ENCODE data around the gene LTC4S.

Gene LTC4S

DNA sequence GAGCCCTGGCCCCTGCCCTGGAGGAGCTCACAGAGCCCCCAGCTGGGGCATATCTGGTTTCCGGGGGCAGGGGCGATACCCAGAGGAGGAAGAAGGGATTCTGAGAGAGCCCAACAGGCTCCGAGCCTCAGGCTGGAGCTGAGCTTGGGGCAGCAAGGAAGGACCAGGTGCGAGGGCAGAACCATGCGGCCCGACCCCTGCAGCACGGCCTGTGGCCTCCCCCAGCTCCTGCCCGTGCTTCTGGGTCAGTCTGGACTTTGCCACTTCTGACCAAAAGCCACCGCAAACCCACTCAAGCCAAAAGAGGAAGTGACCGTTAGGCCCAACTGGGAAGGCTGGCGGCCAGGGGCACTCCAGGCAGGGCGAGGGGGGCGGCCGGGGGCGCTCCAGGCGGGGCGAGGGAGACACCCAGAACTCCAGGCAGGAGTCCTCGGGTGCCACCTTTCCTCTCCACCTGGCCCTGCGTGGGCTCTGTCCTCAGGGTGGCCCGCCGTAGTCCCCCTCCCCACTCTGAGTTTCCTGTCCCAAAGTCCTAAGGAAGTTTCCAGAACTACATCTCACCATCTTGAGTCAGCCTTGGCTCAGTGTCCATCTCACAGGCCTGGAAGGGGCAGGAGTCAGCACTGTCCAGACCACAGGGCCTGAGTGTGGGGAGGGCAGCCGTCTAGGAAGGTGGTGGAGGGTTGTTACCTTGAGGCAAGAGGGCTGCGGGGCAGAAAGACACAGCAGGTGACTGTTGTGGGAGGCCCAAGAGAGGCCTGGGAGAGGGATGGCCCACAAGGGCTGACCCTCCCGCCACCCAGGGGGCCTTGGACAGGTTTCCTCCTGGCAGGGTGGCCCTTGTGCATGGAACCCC lies 946 bp upstream of the LTC4S start:
- DNase-seq (ENCODE audit: low read depth, low spot score): no peak
- no peak overlapping the region for H3K4me3 ChIP-seq (ENCODE audit: low read length)

DNA sequence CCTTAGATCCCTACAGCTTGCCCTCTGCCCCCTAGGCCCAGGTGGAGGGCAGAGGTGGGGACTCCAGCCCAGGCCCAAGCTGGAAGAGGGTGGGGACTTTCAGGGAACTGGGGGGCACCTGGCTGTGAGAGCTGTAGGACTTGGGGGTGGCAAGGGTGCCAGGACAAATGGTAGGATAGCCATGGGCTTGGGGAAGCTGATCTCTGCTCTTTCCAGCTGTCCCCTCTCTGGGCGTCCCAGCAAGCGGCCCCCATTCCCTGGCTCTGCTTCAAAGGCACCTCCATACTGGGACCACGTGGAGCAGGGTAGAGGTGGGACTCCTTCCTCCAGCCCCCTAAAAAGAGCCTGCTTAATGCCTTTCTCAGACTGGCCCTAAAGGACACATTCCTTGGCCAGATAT lies 385 bp downstream of the LTC4S start:
- no peak overlapping the region for H3K4me3 ChIP-seq (ENCODE audit: low read length)
- DNase-seq (ENCODE audit: low read depth, low spot score): no peak

DNA sequence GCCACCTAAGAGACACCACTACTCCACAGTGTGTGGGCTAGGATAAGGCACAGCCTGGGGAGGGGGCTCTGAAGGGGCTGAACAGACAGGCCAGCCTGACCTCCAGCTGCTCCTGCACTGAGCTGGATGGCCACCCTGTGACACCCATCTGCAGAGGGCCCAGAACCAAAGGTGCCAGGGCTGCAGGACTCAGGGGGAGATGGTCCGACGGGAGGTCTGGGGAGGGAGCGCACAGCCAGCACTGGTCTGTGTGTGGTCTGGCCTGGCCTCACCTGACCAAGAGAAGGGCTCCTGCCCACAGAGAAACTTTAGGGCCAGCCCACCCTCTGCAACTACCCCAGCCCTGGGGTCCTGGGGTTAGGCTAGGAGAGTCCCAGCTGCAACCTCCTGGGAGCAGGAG lies 789 bp downstream of the LTC4S start:
- no peak overlapping the region for H3K4me3 ChIP-seq (ENCODE audit: low read length)
- no peak for DNase-seq (ENCODE audit: low read depth, low spot score)

DNA sequence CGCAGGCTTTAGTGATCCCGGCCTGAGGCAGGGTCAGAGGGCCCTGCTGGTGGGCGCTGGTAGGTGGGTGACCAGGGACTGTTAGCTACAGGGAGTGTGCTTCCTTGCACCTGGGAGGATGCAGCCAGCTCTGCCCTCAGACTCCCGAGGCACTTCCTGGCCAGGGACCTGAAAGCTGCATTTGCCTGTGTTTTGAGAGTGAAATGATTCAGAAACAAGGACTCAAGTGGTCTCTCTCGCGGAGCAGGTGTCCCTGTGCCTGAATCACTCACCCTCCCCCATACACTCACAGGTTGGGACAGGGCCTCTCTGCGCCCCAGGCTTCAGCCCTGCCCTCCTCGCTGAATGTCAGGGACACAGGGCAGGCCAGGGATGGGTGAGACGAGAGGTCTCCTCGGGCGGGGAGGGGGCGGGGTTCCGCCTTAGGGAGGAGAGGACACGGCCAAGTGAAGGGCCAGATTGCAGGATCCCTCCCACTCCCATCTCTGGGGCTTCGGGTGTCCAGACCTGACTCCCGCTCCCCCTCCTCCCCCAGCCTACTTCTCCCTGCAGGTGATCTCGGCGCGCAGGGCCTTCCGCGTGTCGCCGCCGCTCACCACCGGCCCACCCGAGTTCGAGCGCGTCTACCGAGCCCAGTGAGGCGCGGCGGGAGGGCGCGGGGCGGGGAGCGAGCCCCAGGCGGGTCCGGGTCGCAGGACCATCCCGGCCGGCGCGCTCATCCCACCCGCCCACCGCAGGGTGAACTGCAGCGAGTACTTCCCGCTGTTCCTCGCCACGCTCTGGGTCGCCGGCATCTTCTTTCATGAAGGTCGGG lies 1.5 kb downstream of the LTC4S start:
- H3K4me3 ChIP-seq (ENCODE audit: low read length): peak overlapping the region; percentile 9; the same call in 1 of the 2 replicates
- DNase-seq (ENCODE audit: low read depth, low spot score): no peak

DNA sequence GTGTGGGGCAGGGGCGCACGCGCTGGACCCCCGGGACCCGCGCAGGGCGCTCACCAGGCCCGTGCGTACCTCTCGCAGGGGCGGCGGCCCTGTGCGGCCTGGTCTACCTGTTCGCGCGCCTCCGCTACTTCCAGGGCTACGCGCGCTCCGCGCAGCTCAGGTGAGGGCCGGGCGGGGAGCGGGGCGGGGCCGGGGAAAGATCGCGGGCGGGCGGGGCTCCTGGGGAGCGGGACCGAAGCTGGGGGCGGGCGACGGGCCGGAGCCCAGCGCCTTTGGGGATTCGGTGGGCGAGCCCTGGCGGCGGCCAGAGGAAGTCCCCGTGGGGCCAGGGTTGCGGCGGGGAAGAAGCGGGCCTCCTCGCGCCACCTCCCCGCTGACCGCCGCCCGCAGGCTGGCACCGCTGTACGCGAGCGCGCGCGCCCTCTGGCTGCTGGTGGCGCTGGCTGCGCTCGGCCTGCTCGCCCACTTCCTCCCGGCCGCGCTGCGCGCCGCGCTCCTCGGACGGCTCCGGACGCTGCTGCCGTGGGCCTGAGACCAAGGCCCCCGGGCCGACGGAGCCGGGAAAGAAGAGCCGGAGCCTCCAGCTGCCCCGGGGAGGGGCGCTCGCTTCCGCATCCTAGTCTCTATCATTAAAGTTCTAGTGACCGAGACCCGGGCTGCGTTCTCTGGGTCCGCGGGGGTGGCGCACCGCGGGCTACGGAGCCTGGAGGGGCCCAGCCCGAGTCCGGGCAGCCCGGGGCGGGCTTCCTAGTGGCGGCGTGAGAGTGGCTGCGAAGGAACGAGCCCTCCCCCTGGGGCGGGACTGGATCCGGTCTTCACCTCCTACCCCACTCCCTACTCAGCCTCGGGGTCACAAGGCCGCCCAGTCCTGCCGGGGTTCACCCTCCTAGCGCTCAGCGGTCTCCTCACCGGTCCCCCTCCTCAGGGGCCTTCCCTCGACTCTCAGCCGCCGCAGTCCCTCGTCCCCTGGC lies 2.4 kb downstream of the LTC4S start:
- peak overlapping the region; percentile 44 for H3K4me3 ChIP-seq (ENCODE audit: low read length)
- DNase-seq (ENCODE audit: low read depth, low spot score): peak; percentile 19

DNA sequence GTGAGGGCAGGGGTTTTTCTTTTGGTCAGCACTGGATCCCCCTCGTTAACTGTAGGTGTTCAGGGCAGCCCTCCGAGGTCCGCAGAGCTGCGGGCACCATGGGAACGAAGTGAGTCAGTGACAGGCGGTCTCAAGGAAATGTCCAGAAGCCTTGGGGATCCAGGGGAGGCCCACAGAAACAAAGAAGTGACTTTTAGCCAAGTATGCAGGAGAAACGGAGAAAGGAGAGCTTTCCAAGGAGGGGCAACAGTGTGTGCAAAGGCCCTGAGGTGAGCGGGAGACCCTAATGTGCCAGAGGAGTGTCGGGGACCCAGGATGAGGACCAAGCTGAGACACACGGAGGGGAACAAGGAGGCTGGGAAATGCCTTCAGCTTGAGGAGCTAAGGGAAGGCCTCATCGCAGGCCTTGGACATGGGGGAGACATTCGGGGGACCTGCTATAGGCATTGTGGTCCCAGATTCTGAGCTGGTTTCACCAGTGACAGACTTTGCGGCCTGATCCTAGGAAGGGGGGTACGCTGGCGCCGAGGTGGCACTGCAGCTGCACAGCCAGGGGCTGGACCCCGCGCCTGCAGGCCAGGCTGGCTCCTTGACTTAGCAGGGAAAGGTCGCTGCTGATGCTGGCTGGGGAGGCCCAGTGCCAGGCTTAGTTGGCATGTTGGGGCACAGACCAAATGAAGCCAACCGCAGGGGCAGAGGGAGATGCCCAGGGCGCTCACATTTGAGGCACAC lies 3.3 kb downstream of the LTC4S start:
- H3K4me3 ChIP-seq (ENCODE audit: low read length): no peak overlapping the region
- no peak for DNase-seq (ENCODE audit: low read depth, low spot score)

DNA sequence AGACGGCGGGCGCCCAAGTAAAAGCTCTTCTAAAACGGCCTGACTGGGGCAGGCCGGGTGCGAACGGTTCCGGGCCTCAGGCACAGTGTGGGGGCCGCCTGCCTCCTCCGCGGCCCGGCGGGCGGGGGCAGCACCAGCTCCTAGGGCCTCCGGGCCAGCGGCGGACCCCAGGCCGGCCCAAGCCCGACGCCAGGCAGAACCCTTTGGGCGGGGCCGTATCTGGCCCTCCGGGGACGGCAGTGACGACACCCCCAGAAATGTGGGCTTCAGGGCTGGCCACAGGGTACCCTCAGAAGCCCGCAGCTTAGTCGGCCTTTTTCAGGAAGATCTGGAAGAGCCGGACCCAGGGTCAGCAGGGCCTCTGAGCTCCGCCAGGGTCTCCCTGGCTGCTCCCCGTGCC lies 4.0 kb downstream of the LTC4S start:
- H3K4me3 ChIP-seq (ENCODE audit: low read length): no peak overlapping the region
- DNase-seq (ENCODE audit: low read depth, low spot score): no peak

DNA sequence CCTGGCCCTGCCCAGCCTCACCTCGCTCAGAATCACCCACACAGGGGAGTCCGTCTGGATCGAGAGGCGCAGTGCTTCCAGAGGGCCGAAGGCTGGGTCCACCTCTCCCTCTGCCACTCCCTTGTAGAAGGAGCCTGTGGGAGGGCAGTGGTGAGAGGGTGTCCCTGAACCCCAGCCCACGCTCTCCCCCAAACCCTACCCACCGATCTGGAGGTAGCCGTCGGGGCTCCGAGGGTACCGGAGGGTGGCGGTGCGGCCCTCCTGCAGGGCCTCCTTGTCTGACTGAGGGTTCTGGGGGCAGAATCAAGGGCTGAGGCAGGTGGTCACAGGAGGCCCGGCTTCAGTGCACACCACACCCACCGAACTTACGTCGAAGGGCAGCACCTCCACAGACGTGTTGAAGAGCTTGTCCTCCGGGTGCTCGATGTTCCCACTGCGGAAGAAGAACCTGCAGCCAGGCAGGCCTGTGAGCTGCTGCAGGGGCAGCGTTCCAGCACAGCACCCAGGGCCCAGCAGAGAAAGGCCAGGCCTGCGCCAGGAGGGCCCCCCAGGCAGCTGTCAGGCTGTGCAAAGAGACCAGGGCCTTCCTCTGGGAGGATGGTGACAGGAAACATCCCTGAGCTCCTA lies 4.5 kb downstream of the LTC4S start:
- no peak for DNase-seq (ENCODE audit: low read depth, low spot score)
- H3K4me3 ChIP-seq (ENCODE audit: low read length): no peak overlapping the region

DNA sequence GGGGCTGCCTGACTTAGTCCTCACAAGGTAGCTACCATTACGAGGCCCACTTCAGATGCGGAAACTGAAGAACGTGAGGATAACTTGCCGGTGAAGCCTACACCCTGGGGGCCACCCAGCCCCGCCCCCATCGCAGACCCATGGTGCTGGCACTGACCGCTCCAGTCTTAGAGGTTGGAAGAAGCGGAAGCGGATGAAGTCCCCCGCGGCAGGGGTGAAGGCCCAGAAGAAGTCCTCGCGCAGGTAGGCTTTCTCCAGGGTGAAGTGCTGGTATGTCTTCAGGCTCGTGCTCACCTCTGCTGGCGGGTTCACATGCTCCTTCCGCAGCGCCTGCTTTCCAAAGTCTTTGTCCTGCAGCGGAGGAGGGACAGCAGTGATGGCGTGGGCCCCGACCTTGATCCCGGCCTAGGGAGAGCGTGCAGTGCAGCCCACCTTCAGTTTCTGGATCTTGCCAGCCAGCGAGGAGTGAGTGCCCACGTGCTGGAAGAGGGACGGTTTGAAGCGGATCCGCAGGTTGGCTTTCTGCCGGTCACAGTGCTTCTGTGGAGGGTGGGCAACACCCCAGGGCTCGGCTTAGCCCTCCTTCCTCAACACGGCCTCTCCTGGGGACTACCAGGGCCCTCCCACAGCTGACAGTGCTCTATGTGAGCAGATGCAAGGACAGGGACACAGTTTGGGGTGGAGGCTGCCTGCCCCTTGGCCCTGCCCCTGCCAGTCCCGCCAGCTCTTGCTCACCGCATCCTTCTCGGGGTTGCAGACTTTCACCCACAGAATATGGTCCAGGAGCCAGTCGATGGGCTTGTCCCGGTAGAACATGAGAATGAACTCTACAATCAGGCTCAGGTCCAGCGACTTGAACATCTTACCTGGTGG lies 5.2 kb downstream of the LTC4S start:
- DNase-seq (ENCODE audit: low read depth, low spot score): no peak
- no peak overlapping the region for H3K4me3 ChIP-seq (ENCODE audit: low read length)

DNA sequence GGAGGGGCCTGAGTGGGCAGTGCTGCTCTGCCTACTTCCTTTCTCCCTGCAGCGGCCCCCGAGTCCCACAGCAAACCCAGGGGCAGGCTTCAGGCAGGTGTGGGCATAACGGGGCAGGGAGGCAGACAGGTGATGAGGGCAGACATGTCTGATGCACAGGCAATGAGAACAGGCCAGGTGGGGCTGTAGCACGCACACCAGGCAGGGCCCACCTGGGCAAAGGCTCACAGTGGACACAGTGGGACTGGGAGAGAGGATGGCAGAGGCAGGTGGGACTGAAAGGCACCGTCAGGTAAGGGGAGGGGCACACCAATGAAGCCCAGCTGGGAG lies 5.8 kb downstream of the LTC4S start:
- no peak overlapping the region for H3K4me3 ChIP-seq (ENCODE audit: low read length)
- no peak for DNase-seq (ENCODE audit: low read depth, low spot score)

DNA sequence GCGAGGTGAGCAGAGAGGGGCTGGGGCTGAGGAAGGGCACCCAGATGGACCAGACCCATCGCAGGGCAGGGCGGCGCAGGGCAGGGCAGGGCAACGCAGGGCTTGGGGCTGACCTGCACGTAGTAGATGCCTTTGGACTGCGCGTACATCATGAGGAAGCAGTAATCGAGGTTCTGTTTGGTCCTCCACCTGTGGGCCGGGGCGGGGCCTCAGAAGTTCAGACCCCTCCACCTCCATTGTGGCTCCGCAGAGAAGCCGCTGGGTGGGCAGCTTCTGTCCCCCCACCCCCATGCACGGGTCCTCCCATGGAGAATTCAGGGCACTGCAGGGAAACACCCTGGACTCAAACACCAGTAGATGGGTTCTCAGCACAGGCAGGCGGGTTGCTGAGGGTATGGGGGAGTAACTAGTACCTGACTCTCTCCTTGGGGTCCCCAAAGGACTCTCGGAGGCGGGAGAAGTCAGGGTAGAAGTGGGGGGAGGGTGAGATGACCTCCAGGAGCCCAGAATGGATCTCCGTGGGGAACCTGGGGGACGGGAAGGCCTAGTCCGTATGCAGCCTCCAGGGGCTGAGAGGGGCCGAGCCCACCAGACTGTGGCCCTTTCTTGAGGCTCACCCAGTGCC lies 6.4 kb downstream of the LTC4S start:
- DNase-seq (ENCODE audit: low read depth, low spot score): no peak
- no peak overlapping the region for H3K4me3 ChIP-seq (ENCODE audit: low read length)

DNA sequence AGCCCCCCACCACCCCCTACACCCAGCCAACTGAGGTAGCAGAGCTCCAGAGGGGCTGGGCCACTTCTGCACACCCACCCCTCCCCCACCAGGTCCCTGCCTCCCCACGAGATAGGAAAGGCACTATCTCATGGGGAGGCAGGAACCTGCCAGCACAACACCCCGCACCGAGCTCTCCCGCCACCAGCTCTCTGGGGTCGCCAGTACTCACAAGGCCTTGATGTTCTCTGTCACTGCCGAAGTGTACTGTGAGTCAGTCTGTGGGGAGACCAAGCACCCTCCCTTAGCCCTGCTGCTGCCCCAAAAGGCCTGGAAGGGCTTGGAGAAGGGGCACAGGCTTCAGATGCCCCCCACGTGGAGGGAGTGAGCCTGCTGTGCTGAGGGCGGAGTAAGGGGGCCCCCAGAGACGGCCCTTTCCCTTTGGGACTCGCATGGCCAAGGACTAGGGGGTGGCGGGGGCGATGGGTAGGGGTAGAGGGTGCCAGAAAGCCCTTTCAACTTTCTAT lies 7.0 kb downstream of the LTC4S start:
- H3K4me3 ChIP-seq (ENCODE audit: low read length): no peak overlapping the region
- no peak for DNase-seq (ENCODE audit: low read depth, low spot score)

DNA sequence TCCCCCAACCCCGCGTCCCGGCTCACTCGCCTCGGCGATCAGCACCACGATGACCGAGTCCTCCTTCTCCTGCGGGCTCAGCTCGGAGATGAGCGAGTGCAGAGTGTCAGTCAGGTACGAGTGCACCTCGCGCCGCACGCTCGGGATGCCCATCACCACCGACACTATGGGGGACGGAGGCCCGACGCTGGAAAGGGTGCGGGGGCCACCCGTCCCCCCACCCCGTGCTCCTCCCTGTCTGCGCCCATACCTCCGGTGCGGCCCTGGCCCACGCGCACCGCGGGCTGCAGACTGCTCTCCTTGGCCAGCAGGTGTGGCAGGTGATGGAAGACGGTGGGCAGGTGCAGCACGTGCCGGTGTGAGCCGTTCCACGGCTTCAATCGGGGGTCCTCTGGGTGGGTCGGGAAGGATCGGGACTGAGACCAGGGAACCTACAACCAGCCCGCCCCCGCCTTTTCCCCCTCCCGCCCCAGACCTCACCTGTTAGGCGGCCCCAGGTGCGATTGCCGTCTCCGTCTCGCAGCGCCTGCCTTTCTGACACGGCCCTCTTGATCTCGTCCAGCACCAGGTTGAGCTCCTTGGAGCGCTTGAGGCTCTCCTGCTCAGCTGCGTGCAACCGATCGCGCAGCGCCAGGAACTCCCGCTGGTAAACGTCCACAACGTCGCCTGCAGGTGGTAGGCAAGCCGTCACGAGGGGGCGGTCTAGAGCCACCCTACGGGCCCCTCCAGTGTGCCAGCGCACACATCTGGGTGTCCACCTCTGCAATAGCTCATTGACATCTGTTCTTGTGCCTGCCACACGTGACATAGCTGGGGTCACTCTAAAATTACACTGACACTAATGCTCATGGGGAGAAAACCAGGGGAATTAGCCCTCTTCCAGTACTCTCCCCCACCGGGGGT lies 7.8 kb downstream of the LTC4S start:
- no peak overlapping the region for H3K4me3 ChIP-seq (ENCODE audit: low read length)
- DNase-seq (ENCODE audit: low read depth, low spot score): peak; percentile 49

DNA sequence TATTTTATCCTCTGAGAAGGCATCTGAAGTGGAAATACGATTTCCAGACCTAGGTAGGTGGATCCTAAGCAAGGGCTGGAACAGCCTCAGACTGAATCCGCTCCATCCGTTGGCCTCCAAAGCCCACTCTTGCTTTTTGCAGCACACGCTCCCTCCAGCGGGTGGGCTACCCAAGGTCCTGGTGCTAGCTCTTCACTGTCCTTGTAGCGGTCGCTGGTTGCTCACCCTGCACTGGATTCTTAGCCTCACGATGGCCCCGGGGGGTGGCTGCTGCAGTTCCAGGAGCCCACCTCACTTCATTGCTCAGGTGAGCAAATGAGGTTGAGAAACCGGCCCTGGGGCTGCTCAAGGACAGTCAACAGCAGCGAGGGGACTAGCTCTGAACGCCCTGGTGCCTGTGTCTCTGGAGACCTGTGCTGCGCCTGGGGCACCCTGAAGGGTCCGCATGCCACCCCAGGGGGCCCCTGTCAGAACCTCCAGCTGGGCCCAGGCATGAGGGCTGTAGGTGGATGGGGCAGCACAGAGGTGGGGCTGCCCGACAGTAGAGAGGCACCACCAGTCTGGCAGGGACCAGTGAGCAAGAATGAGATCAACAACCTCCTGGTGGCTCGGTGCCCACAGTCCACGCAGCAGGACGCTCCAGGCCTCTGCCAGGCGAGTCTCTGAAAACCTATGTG lies 8.6 kb downstream of the LTC4S start:
- no peak overlapping the region for H3K4me3 ChIP-seq (ENCODE audit: low read length)
- DNase-seq (ENCODE audit: low read depth, low spot score): no peak

DNA sequence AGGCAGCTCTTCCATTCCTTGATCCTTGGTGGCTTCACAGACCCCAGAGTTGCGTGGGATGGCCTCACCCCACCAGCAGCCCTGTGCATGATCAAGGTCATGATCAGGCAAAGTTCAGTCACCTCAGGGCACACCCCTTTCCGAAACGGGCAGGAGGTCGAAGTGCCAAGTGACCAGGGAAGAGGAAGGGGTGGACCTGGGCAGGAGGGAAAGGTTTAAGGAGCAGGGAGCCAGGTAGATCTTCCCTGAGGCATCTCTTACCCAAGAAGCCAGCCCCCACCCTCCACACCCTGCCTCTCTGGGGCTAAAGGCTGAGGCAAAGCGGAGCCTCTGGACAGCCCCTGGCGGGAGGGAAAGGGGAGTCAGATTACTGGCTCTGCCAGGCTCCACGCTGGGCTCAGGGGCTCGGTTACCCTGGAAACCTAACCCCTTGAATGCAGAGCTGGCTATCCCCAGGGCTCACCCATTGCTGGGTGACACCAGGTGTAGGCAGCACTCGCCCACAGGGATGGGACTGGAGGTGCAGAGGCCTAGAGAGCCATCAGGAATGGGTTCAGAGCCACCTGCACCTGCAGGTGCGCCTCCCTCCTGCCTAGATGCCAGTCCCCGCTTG lies 9.3 kb downstream of the LTC4S start:
- no peak for DNase-seq (ENCODE audit: low read depth, low spot score)
- no peak overlapping the region for H3K4me3 ChIP-seq (ENCODE audit: low read length)

Data from Jurkat, Clone E6-1 (cell line).